GM18526 (cell line): ENCODE data around the gene PITPNC1.

Experiments used
- POLR2A ChIP-seq: IDR thresholded peaks from 3 replicates; pipeline ENCODE4 v1.6.1; 2011; ENCODE audit not compliant: insufficient read length; ENCODE audit errors: extremely low read depth

PITPNC1 gene

GRCh38 chr17:67365738-67366192 lies 11.3 kb upstream of the PITPNC1 start:
- no peak for TF ChIP-seq POLR2A

- TF ChIP-seq POLR2A = peak; percentile 89
These were observed 10.6 kb upstream of the PITPNC1 start, which contains the start of gene PSMD12 for GRCh38 chr17:67366193-67367157. Gene PSMD12 (minus strand): TSS chr17:67366577. CDS start chr17:67366519, 58 bp downstream.

GRCh38 chr17:67369676-67370075 lies 7.4 kb upstream of the PITPNC1 start:
- no peak for TF ChIP-seq POLR2A

GRCh38 chr17:67372751-67373150 lies 4.3 kb upstream of the PITPNC1 start:
- no peak for TF ChIP-seq POLR2A

GRCh38 chr17:67374329-67375053 lies 2.6 kb upstream of the PITPNC1 start:
- no peak for TF ChIP-seq POLR2A

GRCh38 chr17:67375054-67375427 lies 2.0 kb upstream of the PITPNC1 start:
- TF ChIP-seq POLR2A = no peak

- TF ChIP-seq POLR2A = no peak
These were observed 1.4 kb upstream of the PITPNC1 start for GRCh38 chr17:67375716-67376115.

- no peak for TF ChIP-seq POLR2A
These were observed 705 bp upstream of the PITPNC1 start for GRCh38 chr17:67376415-67376736.

- TF ChIP-seq POLR2A = no peak
These were observed 690 bp downstream of the PITPNC1 start for GRCh38 chr17:67377488-67378453.

- TF ChIP-seq POLR2A = no peak
These were observed 1.6 kb downstream of the PITPNC1 start for GRCh38 chr17:67378454-67379250.

- TF ChIP-seq POLR2A = no peak
These were observed 2.2 kb downstream of the PITPNC1 start for GRCh38 chr17:67379251-67379630.

GRCh38 chr17:67381929-67382257 lies 4.8 kb downstream of the PITPNC1 start:
- no peak for TF ChIP-seq POLR2A

- no peak for TF ChIP-seq POLR2A
These were observed 8.3 kb downstream of the PITPNC1 start for GRCh38 chr17:67385122-67385988.
